Glutamatergic neuron (in vitro differentiated cells): ENCODE results near the gene MEF2D. TPM values are rescaled to one million over a fixed set of nuclear protein-coding genes. Genes with fewer than 3 reads are reported as not detected.

ENCODE experiments used
- DNase-seq: peaks from one replicate; pipeline ENCODE4 v3.0.0; 2022
- H3K27ac Mint-ChIP-seq: one replicate; pipeline ENCODE4 v1.8.0; 2020; ENCODE audit warnings: mild to moderate bottlenecking, mixed read lengths, inconsistent platforms; ENCODE audit not compliant: unreplicated experiment
- H3K27me3 Mint-ChIP-seq: one replicate; pipeline ENCODE4 v1.8.0; 2020; ENCODE audit warnings: mild to moderate bottlenecking, moderate library complexity, mixed read lengths, inconsistent platforms; ENCODE audit not compliant: unreplicated experiment
- H3K36me3 Mint-ChIP-seq: one replicate; pipeline ENCODE4 v1.8.0; 2020; ENCODE audit warnings: mild to moderate bottlenecking, mixed read lengths, inconsistent platforms; ENCODE audit not compliant: unreplicated experiment
- H3K4me1 Mint-ChIP-seq: one replicate; pipeline ENCODE4 v1.8.0; 2020; ENCODE audit warnings: mild to moderate bottlenecking, low read depth, mixed read lengths, inconsistent platforms; ENCODE audit not compliant: unreplicated experiment
- H3K4me3 Mint-ChIP-seq: one replicate; pipeline ENCODE4 v1.8.0; 2020; ENCODE audit warnings: mild to moderate bottlenecking, mixed read lengths, inconsistent platforms; ENCODE audit not compliant: unreplicated experiment
- H3K9me3 Mint-ChIP-seq: one replicate; pipeline ENCODE4 v1.8.0; 2020; ENCODE audit warnings: mild to moderate bottlenecking, moderate library complexity, mixed read lengths, inconsistent platforms; ENCODE audit not compliant: unreplicated experiment
- CTCF ChIP-seq: fragments of 200-600 bp; sonication (generic); IDR thresholded peaks from one replicate; pipeline ENCODE4 v1.5.0; 2021; ENCODE audit not compliant: partially characterized antibody, unreplicated experiment
- long read RNA-seq: library from polyadenylated mRNA; unstranded; transcript quantifications from one replicate; pipeline ENCODE4 v2.0.0, GENCODE V29; 2020; ENCODE audit not compliant: unreplicated experiment
- total RNA-seq: library from RNA; stranded (reverse); fragmentation: NEBNext Ultra II Directional; extraction: Animal tissue kit (Norgen Biotek cat#: 25700); gene quantifications from one replicate; pipeline ENCODE4 v1.2.1, GENCODE V29; 2021; ENCODE audit not compliant: unreplicated experiment

Gene MEF2D
- 50.0 TPM for total RNA-seq
- long read RNA-seq, full-length matches to known transcripts: 1 of 7 reads
- long read RNA-seq, partial matches to known transcripts: 2 of 7 reads
- long read RNA-seq, other reads (novel, unspliced or antisense): 4 of 7 reads

- no peak for TF ChIP-seq CTCF
- H3K9me3 Mint-ChIP-seq: peaks cover 25% of the 10 kb centered on the region
- peak within 1 kb of the TSS; percentile 89 for H3K4me3 Mint-ChIP-seq
- no peaks in the 10 kb centered on the region for H3K36me3 Mint-ChIP-seq
- DNase-seq: no peak
- peaks cover 24% of the 10 kb centered on the region for H3K27me3 Mint-ChIP-seq
- H3K27ac Mint-ChIP-seq: peak within 1 kb of the TSS; percentile 96
- peaks cover 50% of the 10 kb centered on the region for H3K4me1 Mint-ChIP-seq
Observed at GRCh38 chr1:156500543-156500792, at the start of gene MEF2D. TSS of gene MEF2D (minus strand) at chr1:156500775. CDS start at chr1:156483292, 17,483 bp downstream.

DNA sequence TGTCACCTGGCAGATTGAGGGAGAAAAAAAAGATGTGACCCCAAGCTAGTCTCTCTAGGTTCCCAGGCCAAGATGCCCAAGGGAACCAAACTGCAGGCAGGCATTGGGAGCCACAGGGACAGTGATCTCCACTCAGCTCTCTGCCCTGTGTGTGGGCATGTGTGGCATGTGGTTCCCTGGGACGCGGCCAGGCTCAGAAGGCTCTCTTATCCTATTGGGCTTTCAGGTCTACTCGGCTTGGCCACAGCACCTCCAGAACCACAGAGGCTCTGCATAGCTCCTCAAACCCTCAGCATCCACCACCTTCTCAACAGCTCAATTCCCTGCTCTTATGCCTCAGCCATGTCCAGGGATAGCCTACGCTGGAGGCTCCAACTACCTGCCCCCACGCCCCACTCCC lies 49.8 kb upstream of the MEF2D start:
- TF ChIP-seq CTCF: no peak
- Mint-ChIP-seq H3K4me1 (no peaks in the 10 kb centered on the region), H3K4me3 (no peak overlapping the region), H3K9me3 (peaks cover 8% of the 10 kb centered on the region), H3K36me3 (peaks cover 4% of the 10 kb centered on the region), H3K27me3 (peaks cover 6% of the 10 kb centered on the region), H3K27ac (no peak overlapping the region)
- no peak for DNase-seq

DNA sequence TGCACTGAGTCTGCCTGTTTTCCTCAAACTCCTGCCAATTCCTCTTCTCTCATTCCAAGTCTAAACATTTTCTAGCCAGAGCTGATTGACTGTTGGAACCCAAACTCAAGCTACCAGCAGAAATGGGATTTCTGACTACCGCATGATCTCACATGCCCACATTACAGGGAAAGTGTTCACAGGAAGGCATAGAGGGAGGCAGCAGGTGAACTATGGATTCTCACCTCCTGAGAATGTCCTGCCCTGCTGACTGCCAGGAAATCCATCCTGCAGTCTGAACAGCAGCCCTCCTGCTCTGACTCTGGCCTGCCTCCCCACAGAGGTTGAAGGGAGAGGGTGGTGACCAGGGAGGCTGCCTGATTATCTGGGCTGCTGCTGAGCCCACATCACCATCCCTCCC lies 49.3 kb upstream of the MEF2D start:
- Mint-ChIP-seq H3K27ac (no peak overlapping the region), H3K36me3 (peaks cover 4% of the 10 kb centered on the region), H3K27me3 (peaks cover 6% of the 10 kb centered on the region), H3K9me3 (peaks cover 8% of the 10 kb centered on the region), H3K4me3 (no peak overlapping the region), H3K4me1 (no peaks in the 10 kb centered on the region)
- no peak for DNase-seq
- TF ChIP-seq CTCF: no peak

GRCh38 chr1:156549390-156549789 lies 48.8 kb upstream of the MEF2D start:
- H3K27me3 Mint-ChIP-seq: peaks cover 6% of the 10 kb centered on the region
- H3K4me3 Mint-ChIP-seq: no peak overlapping the region
- DNase-seq: no peak
- TF ChIP-seq CTCF: no peak
- H3K4me1 Mint-ChIP-seq: no peaks in the 10 kb centered on the region
- H3K9me3 Mint-ChIP-seq: peaks cover 8% of the 10 kb centered on the region
- H3K27ac Mint-ChIP-seq: no peak overlapping the region
- H3K36me3 Mint-ChIP-seq: peaks cover 4% of the 10 kb centered on the region

DNA sequence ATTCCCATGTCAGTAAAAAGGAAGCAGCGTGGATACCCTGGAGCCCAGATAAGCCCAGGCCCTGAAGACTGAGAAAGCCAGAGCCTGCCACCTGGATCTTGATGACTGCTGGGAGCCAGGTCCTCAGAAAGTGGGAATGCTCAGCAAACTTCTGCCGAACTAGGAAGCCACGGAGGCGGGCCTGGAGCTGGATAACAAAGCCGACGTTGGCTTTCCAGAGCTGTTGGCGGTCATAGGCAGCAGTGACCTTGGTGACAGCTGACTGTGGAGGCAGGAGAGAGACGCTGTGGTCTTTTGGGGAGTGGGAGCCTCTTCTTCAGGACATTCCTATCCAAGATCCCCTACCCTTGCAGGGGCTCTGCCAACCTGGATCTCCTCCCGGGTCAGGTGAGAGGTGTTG lies 47.4 kb upstream of the MEF2D start:
- no peaks in the 10 kb centered on the region for H3K4me1 Mint-ChIP-seq
- DNase-seq: no peak
- H3K9me3 Mint-ChIP-seq: peaks cover 6% of the 10 kb centered on the region
- H3K36me3 Mint-ChIP-seq: no peaks in the 10 kb centered on the region
- no peak overlapping the region for H3K27ac Mint-ChIP-seq
- no peak for TF ChIP-seq CTCF
- no peak overlapping the region for H3K4me3 Mint-ChIP-seq
- peaks cover 6% of the 10 kb centered on the region for H3K27me3 Mint-ChIP-seq
